Neural progenitor cell (in vitro differentiated cells): ENCODE data around the gene FZD8.

Source experiments
- CTCF ChIP-seq: fragments of 200-600 bp; sonication (generic); IDR thresholded peaks from 2 replicates; pipeline ENCODE4 v1.5.1; 2017; ENCODE audit warnings: antibody characterized with exemption, mild to moderate bottlenecking
- EZH2phosphoT487 ChIP-seq: fragments of 200-600 bp; sonication (generic); IDR thresholded peaks from 2 replicates; pipeline ENCODE4 v1.6.1; 2017; ENCODE audit warnings: antibody characterized with exemption

- TF ChIP-seq CTCF (no peak), EZH2phosphoT487 (no peak)
Measured at GRCh38 chr10:35675846-35676245, 33.8 kb upstream of the FZD8 start.
